ENCODE data around the gene CNPY3.

- TF ChIP-seq CTCF (IDR thresholded peaks at IDR 0.05), result no peak
- no peak for TF ChIP-seq EZH2 (IDR thresholded peaks at IDR 0.05)
- no peak for TF ChIP-seq EZH2phosphoT487 (IDR thresholded peaks at IDR 0.05)
Measured at GRCh38 chr6:42978487-42978838, 49.2 kb downstream of the CNPY3 start.

Data from neural progenitor cell (in vitro differentiated cells).